Thyroid gland (tissue), 4 donors: Measurements from ENCODE around the gene ZNF804B.

ENCODE experiments used
- POLR2A ChIP-seq, 2 donors: fragments of 450-650 bp; IDR thresholded peaks; one replicate each; pipeline ENCODE4 v1.6.1; 2017; ENCODE audit warnings: antibody characterized with exemption in 2 of 2, mild to moderate bottlenecking in 2 of 2, moderate library complexity in 1 of 2
- TF ChIP-seq, protein P1 (sequence below), 6 experiments: fragments of 200-600 bp in 3 of 6; fragments of 450-650 bp in 3 of 6; sonication (generic) in 3 of 6; IDR thresholded peaks; one replicate each; pipeline ENCODE4 v1.5.1; 2016 to 2019; ENCODE audit warnings: antibody characterized with exemption in 6 of 6, mild to moderate bottlenecking in 2 of 6, inconsistent platforms in 1 of 6, moderate library complexity in 1 of 6

DNA sequence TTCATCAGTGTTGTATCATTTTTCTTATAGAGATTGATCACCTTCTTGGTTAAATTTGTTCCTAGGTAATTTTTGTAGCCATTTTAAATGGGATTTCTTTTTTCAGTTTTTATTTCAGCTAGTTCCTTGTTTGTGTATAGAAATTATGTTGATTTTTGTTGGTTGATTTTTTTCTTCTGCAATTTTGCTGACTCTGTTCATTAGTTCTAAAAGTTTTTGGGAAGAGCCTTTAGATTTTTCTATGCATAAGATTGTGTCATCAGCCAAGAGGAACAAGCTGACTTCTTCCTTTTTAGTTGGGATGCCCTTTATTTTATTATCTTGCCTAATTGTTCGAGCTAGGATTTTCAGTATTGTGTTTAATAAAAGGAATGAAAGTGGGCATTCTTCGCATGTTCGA, 258.2 kb downstream of the ZNF804B start:
- TF ChIP-seq, protein P1, sequence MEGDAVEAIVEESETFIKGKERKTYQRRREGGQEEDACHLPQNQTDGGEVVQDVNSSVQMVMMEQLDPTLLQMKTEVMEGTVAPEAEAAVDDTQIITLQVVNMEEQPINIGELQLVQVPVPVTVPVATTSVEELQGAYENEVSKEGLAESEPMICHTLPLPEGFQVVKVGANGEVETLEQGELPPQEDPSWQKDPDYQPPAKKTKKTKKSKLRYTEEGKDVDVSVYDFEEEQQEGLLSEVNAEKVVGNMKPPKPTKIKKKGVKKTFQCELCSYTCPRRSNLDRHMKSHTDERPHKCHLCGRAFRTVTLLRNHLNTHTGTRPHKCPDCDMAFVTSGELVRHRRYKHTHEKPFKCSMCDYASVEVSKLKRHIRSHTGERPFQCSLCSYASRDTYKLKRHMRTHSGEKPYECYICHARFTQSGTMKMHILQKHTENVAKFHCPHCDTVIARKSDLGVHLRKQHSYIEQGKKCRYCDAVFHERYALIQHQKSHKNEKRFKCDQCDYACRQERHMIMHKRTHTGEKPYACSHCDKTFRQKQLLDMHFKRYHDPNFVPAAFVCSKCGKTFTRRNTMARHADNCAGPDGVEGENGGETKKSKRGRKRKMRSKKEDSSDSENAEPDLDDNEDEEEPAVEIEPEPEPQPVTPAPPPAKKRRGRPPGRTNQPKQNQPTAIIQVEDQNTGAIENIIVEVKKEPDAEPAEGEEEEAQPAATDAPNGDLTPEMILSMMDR (IDR thresholded peaks at IDR 0.05) = no peak
- no peak for TF ChIP-seq POLR2A (IDR thresholded peaks at IDR 0.05)
